HEK293 (cell line): Measurements from ENCODE around the gene MITF.
"Not testable (repeated sequence)": the region's sequence is repeated elsewhere in the genome, so short reads cannot be mapped to it uniquely, and the experiment has no call there.

ENCODE experiments used
- CTCF ChIA-PET: fragments of 350-600 bp; formaldehyde crosslinking; extraction: SDS; loops from one replicate; lab custom pipeline; 2021; ENCODE audit warnings: antibody characterized with exemption; lab: Yijun Ruan, JAX
- POLR2A ChIA-PET: fragments of 300-600 bp; formaldehyde crosslinking; extraction: SDS; loops from one replicate; lab custom pipeline; 2020; ENCODE audit warnings: antibody characterized with exemption, inconsistent platforms; lab: Yijun Ruan, JAX
- H3K27ac ChIP-seq: fragments of 200-500 bp; sonication (Bioruptor generic); 2 replicates; pipeline ENCODE4 v1.5.1; 2014; ENCODE audit warnings: low read depth, low read length, control low read depth, inconsistent platforms; ENCODE audit errors: extremely low read depth
- H3K36me3 ChIP-seq, 2 experiments: fragments of 200-500 bp in 1 of 2; sonication (Bioruptor generic) in 1 of 2; 1 replicate in 1 of 2; 2 replicates in 1 of 2; pipeline ENCODE4 v1.5.1; 2014 to 2017; ENCODE audit warnings: inconsistent platforms in 2 of 2, low read length in 2 of 2; ENCODE audit not compliant: control insufficient read depth in 2 of 2, insufficient read depth in 1 of 2
- H3K4me1 ChIP-seq: fragments of 200-500 bp; sonication (Bioruptor generic); 2 replicates; pipeline ENCODE4 v1.5.1; 2014; ENCODE audit warnings: mild to moderate bottlenecking, low read length, inconsistent platforms; ENCODE audit not compliant: control insufficient read depth, insufficient read depth
- H3K4me3 ChIP-seq: 2 replicates; pipeline ENCODE4 v1.5.1; 2011; ENCODE audit warnings: low read depth, mild to moderate bottlenecking, control low read depth, low read length, moderate library complexity
- H3K9me3 ChIP-seq: fragments of 200-500 bp; sonication (Bioruptor generic); 2 replicates; pipeline ENCODE4 v1.5.1; 2014; ENCODE audit warnings: low read depth, low read length, inconsistent platforms; ENCODE audit not compliant: control insufficient read depth, insufficient read depth
- FEZF1 ChIP-seq: fragments of 450-650 bp; formaldehyde crosslinking; IDR thresholded peaks from 2 replicates; pipeline ENCODE4 v1.5.1; 2016; ENCODE audit warnings: missing biosample characterization, missing genetic modification characterization
- KLF7 ChIP-seq: fragments of 450-650 bp; formaldehyde crosslinking; IDR thresholded peaks from 2 replicates; pipeline ENCODE4 v1.5.1; 2016; ENCODE audit warnings: missing biosample characterization, missing genetic modification characterization, borderline replicate concordance
- ZIC2 ChIP-seq: fragments of 450-650 bp; formaldehyde crosslinking; IDR thresholded peaks from 2 replicates; pipeline ENCODE4 v1.5.1; 2016; ENCODE audit warnings: missing biosample characterization, missing genetic modification characterization
- ZNF19 ChIP-seq: fragments of 450-650 bp; formaldehyde crosslinking; IDR thresholded peaks from 2 replicates; pipeline ENCODE4; 2016; ENCODE audit warnings: missing biosample characterization, missing genetic modification characterization, low read depth
- ZNF362 ChIP-seq: fragments of 450-650 bp; formaldehyde crosslinking; IDR thresholded peaks from 2 replicates; pipeline ENCODE4 v1.5.1; 2016; ENCODE audit warnings: missing biosample characterization, missing genetic modification characterization
- ZNF398 ChIP-seq: fragments of 450-650 bp; formaldehyde crosslinking; IDR thresholded peaks from 2 replicates; pipeline ENCODE4 v1.5.1; 2017; ENCODE audit warnings: missing biosample characterization, missing genetic modification characterization
- ZNF596 ChIP-seq: fragments of 450-650 bp; IDR thresholded peaks from 2 replicates; pipeline ENCODE4 v1.5.0; 2018; ENCODE audit warnings: missing biosample characterization, mild to moderate bottlenecking, missing genetic modification characterization, moderate library complexity
- ZNF600 ChIP-seq: fragments of 450-650 bp; formaldehyde crosslinking; IDR thresholded peaks from 2 replicates; pipeline ENCODE4 v1.5.1; 2016; ENCODE audit warnings: missing biosample characterization, missing genetic modification characterization
- ZSCAN16 ChIP-seq: fragments of 450-650 bp; formaldehyde crosslinking; IDR thresholded peaks from 2 replicates; pipeline ENCODE4 v1.5.1; 2016; ENCODE audit warnings: missing biosample characterization, missing genetic modification characterization
- ZSCAN5A ChIP-seq: fragments of 450-650 bp; formaldehyde crosslinking; IDR thresholded peaks from 2 replicates; pipeline ENCODE4 v1.5.1; 2016; ENCODE audit warnings: missing biosample characterization, missing genetic modification characterization
- TF ChIP-seq, protein P1 (sequence below): fragments of 450-650 bp; formaldehyde crosslinking; conservative IDR thresholded peaks from 2 replicates; pipeline ENCODE4 v1.5.1; 2016; ENCODE audit warnings: low read depth, missing biosample characterization, missing genetic modification characterization
- TF ChIP-seq, protein P2 (sequence below): fragments of 450-650 bp; formaldehyde crosslinking; IDR thresholded peaks from 2 replicates; pipeline ENCODE4 v1.5.1; 2016; ENCODE audit warnings: missing biosample characterization, missing genetic modification characterization, borderline replicate concordance
- TF ChIP-seq, protein P3 (sequence below): fragments of 450-650 bp; formaldehyde crosslinking; IDR thresholded peaks from 2 replicates; pipeline ENCODE4 v1.5.1; 2016; ENCODE audit warnings: missing biosample characterization, missing genetic modification characterization

MITF gene

DNA sequence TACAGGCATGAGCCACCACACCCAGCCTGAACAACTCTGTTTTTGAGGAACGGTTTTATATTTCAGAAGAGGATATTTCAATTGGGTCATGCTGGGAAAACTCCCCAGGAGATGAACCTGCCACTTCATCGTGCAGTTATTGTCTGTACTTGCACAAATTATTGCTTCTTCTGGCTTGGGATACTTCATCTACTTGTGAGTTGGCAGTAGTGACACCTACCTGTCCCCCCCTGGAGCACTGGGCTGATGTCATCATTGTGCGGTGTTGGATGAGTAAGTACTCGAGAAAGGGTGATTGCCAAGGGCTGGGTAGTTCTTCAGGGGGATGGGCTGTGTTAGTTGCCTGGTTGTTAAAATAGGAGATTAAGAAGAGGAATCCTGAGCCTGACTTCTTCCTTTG, 175.1 kb downstream of the MITF start (continued):
- no peak for TF ChIP-seq ZSCAN5A (tag by site-specific recombination)
- TF ChIP-seq, protein P1, sequence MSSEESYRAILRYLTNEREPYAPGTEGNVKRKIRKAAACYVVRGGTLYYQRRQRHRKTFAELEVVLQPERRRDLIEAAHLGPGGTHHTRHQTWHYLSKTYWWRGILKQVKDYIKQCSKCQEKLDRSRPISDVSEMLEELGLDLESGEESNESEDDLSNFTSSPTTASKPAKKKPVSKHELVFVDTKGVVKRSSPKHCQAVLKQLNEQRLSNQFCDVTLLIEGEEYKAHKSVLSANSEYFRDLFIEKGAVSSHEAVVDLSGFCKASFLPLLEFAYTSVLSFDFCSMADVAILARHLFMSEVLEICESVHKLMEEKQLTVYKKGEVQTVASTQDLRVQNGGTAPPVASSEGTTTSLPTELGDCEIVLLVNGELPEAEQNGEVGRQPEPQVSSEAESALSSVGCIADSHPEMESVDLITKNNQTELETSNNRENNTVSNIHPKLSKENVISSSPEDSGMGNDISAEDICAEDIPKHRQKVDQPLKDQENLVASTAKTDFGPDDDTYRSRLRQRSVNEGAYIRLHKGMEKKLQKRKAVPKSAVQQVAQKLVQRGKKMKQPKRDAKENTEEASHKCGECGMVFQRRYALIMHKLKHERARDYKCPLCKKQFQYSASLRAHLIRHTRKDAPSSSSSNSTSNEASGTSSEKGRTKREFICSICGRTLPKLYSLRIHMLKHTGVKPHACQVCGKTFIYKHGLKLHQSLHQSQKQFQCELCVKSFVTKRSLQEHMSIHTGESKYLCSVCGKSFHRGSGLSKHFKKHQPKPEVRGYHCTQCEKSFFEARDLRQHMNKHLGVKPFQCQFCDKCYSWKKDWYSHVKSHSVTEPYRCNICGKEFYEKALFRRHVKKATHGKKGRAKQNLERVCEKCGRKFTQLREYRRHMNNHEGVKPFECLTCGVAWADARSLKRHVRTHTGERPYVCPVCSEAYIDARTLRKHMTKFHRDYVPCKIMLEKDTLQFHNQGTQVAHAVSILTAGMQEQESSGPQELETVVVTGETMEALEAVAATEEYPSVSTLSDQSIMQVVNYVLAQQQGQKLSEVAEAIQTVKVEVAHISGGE (tag by site-specific recombination), result no peak
- TF ChIP-seq KLF7 (tag by site-specific recombination), result no peak
- peak; percentile 54 for TF ChIP-seq ZNF398
- TF ChIP-seq ZIC2 (tag by site-specific recombination), result peak; percentile 55
- no peak for TF ChIP-seq ZNF596 (tag by site-specific recombination)

GRCh38 chr3:69915726-69916125, 176.5 kb downstream of the MITF start:
- POLR2A ChIA-PET, result no interaction called here

DNA sequence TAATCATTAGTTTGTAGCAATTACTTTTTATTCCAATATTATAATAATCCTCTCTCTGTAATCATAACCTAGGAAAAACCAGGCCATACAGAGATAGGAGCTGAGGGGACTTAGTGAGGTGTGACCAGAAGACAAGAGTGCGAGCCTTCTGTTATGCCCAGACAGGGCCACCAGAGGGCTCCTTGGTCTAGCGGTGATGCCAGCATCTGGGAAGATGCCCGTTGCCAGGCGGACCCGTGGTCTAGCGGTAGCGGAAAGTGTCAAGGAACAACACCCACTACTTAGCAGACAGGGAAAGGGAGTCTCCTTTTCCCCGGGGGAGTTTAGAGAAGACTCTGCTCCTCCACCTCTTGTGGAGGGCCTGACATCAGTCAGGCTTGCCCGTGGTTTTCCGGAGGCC, 180.7 kb downstream of the MITF start:
- H3K9me3 ChIP-seq, H3K27ac ChIP-seq, H3K4me3 ChIP-seq, CTCF ChIA-PET, H3K36me3 ChIP-seq, H3K4me1 ChIP-seq, POLR2A ChIA-PET: not testable (repeated sequence)

More at GRCh38 chr3:69915726-69916125, 176.5 kb downstream of the MITF start:
- no peak overlapping the region for H3K4me3 ChIP-seq
- H3K9me3 ChIP-seq, result no peaks in the 10 kb centered on the region
- H3K27ac ChIP-seq, result no peak overlapping the region
- CTCF ChIA-PET, result no interaction called here
- no peaks in the 10 kb centered on the region for H3K36me3 ChIP-seq
- no peaks in the 10 kb centered on the region for H3K4me1 ChIP-seq
- TF ChIP-seq ZSCAN16 (tag by site-specific recombination) (no peak), ZNF600 (tag by site-specific recombination) (no peak), FEZF1 (tag by site-specific recombination) (no peak), ZNF362 (no peak), ZNF19 (no peak)
- TF ChIP-seq, protein P2, sequence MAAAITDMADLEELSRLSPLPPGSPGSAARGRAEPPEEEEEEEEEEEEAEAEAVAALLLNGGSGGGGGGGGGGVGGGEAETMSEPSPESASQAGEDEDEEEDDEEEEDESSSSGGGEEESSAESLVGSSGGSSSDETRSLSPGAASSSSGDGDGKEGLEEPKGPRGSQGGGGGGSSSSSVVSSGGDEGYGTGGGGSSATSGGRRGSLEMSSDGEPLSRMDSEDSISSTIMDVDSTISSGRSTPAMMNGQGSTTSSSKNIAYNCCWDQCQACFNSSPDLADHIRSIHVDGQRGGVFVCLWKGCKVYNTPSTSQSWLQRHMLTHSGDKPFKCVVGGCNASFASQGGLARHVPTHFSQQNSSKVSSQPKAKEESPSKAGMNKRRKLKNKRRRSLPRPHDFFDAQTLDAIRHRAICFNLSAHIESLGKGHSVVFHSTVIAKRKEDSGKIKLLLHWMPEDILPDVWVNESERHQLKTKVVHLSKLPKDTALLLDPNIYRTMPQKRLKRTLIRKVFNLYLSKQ (tag by site-specific recombination), result no peak
- TF ChIP-seq, protein P3, sequence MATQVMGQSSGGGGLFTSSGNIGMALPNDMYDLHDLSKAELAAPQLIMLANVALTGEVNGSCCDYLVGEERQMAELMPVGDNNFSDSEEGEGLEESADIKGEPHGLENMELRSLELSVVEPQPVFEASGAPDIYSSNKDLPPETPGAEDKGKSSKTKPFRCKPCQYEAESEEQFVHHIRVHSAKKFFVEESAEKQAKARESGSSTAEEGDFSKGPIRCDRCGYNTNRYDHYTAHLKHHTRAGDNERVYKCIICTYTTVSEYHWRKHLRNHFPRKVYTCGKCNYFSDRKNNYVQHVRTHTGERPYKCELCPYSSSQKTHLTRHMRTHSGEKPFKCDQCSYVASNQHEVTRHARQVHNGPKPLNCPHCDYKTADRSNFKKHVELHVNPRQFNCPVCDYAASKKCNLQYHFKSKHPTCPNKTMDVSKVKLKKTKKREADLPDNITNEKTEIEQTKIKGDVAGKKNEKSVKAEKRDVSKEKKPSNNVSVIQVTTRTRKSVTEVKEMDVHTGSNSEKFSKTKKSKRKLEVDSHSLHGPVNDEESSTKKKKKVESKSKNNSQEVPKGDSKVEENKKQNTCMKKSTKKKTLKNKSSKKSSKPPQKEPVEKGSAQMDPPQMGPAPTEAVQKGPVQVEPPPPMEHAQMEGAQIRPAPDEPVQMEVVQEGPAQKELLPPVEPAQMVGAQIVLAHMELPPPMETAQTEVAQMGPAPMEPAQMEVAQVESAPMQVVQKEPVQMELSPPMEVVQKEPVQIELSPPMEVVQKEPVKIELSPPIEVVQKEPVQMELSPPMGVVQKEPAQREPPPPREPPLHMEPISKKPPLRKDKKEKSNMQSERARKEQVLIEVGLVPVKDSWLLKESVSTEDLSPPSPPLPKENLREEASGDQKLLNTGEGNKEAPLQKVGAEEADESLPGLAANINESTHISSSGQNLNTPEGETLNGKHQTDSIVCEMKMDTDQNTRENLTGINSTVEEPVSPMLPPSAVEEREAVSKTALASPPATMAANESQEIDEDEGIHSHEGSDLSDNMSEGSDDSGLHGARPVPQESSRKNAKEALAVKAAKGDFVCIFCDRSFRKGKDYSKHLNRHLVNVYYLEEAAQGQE (tag by site-specific recombination), result no peak
